Measurements from ENCODE around the gene CCDC81. TPM values are rescaled to one million over a fixed set of nuclear protein-coding genes. Genes with fewer than 3 reads are reported as not detected.

Gene CCDC81
- total RNA-seq, 1 experiment from 2014 or later: 0.33 TPM

DNA sequence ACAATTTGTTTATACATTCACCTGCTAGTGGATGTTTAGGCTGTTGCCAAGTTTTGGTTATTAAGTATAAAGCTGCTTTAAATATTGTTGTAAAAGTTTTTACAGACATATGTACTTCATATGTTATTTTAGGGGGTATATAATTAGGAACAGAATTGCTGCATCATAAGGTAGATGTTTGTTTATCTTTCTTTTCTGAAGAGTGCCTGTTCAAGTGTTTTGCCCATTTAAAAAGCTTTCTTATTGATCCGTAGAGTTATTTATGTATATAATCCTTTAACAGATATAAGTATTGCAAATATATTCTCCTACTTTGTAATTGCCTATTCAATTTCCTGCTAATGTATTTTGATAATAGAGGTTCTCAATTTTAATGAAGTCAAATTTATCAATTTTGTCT, 11.3 kb upstream of the CCDC81 start:
- TF ChIP-seq, protein P1, sequence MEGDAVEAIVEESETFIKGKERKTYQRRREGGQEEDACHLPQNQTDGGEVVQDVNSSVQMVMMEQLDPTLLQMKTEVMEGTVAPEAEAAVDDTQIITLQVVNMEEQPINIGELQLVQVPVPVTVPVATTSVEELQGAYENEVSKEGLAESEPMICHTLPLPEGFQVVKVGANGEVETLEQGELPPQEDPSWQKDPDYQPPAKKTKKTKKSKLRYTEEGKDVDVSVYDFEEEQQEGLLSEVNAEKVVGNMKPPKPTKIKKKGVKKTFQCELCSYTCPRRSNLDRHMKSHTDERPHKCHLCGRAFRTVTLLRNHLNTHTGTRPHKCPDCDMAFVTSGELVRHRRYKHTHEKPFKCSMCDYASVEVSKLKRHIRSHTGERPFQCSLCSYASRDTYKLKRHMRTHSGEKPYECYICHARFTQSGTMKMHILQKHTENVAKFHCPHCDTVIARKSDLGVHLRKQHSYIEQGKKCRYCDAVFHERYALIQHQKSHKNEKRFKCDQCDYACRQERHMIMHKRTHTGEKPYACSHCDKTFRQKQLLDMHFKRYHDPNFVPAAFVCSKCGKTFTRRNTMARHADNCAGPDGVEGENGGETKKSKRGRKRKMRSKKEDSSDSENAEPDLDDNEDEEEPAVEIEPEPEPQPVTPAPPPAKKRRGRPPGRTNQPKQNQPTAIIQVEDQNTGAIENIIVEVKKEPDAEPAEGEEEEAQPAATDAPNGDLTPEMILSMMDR (IDR thresholded peaks at IDR 0.05; ENCODE audit: unreplicated experiment): no peak
- no peaks in the 10 kb centered on the region for H3K9me3 Mint-ChIP-seq (ENCODE audit: low read depth, unreplicated experiment)
- CTCF ChIA-PET: interaction anchor here (0.5 to 0.7 kb wide), 2 partner anchors 106 to 1699 kb away, joined by 3 to 7 read pairs; no protein-coding TSS in a partner anchor
- BruUV-seq (replicated peaks): no TSS peak
- intact Hi-C loops (cut with micrococcal nuclease; ENCODE audit: unreplicated experiment): loop anchor here (5.0 kb wide), 1 partner anchor 44 kb away; no protein-coding TSS in a partner anchor
- no peak overlapping the region for H3K27ac Mint-ChIP-seq (ENCODE audit: unreplicated experiment)
- DNase-seq: no peak
- no peaks in the 10 kb centered on the region for H3K27me3 Mint-ChIP-seq (ENCODE audit: unreplicated experiment)
- no peaks in the 10 kb centered on the region for H3K36me3 Mint-ChIP-seq (ENCODE audit: insufficient read depth, unreplicated experiment)
- no peaks in the 10 kb centered on the region for H3K4me1 Mint-ChIP-seq (ENCODE audit: low read depth, unreplicated experiment)
- no peak overlapping the region for H3K4me3 Mint-ChIP-seq (ENCODE audit: low read depth, unreplicated experiment)

DNA sequence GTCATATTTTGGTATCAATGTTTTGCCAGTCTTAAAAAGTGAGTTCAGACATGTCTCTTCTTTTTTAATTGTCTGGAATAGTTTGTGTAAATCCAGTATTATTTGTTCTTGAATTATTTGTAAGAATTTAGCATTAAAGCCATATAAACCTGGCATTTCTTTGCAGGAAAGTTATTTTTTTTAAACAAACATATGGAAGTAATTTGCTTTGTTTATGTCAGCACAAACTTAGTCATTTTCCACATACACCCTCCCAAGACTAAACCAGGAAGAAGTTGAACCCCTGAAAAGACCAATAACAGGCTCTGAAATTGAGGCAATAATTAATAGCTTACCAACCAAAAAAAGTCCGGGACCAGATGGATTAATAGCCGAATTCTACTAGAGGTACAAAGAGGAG, 9.1 kb upstream of the CCDC81 start:
- H3K36me3 Mint-ChIP-seq (ENCODE audit: insufficient read depth, unreplicated experiment): no peaks in the 10 kb centered on the region
- H3K9me3 Mint-ChIP-seq (ENCODE audit: low read depth, unreplicated experiment): no peaks in the 10 kb centered on the region
- no peak overlapping the region for H3K4me3 Mint-ChIP-seq (ENCODE audit: low read depth, unreplicated experiment)
- no peak for DNase-seq
- intact Hi-C loops (cut with micrococcal nuclease; ENCODE audit: unreplicated experiment): no loop called here
- CTCF ChIA-PET: no interaction called here
- no peak overlapping the region for H3K27ac Mint-ChIP-seq (ENCODE audit: unreplicated experiment)
- TF ChIP-seq, protein P1 (IDR thresholded peaks at IDR 0.05; ENCODE audit: unreplicated experiment): no peak
- no peaks in the 10 kb centered on the region for H3K27me3 Mint-ChIP-seq (ENCODE audit: unreplicated experiment)
- H3K4me1 Mint-ChIP-seq (ENCODE audit: low read depth, unreplicated experiment): no peaks in the 10 kb centered on the region
- BruUV-seq (replicated peaks): no TSS peak

DNA sequence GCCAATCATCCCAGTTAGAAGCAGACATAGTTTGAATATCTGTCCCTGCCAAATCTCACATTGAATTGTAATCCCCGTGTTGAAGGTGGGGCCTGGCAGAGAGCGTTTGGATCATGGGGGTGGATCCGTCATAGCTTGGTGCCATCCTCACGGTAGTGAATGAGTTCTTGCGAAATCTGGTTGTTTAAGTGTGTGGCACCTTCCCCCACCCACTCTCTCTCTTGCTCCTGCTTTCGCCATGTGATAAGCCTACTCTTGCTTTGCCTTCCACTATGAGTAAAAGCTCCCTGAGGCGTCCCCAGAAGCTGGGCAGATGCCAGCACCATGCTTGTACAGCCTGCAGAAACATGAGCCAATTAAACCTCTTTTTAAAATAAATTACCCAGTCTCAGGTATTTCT, 5.0 kb upstream of the CCDC81 start:
- TF ChIP-seq, protein P1 (IDR thresholded peaks at IDR 0.05; ENCODE audit: unreplicated experiment): no peak
- no peak for DNase-seq
- Mint-ChIP-seq H3K27me3 (ENCODE audit: unreplicated experiment) (no peaks in the 10 kb centered on the region), H3K9me3 (ENCODE audit: low read depth, unreplicated experiment) (no peaks in the 10 kb centered on the region), H3K4me1 (ENCODE audit: low read depth, unreplicated experiment) (peaks cover 12% of the 10 kb centered on the region), H3K27ac (ENCODE audit: unreplicated experiment) (no peak overlapping the region), H3K36me3 (ENCODE audit: insufficient read depth, unreplicated experiment) (peaks cover 9% of the 10 kb centered on the region), H3K4me3 (ENCODE audit: low read depth, unreplicated experiment) (no peak overlapping the region)
- intact Hi-C loops (cut with micrococcal nuclease; ENCODE audit: unreplicated experiment): no loop called here
- CTCF ChIA-PET: no interaction called here
- no TSS peak for BruUV-seq (replicated peaks)

DNA sequence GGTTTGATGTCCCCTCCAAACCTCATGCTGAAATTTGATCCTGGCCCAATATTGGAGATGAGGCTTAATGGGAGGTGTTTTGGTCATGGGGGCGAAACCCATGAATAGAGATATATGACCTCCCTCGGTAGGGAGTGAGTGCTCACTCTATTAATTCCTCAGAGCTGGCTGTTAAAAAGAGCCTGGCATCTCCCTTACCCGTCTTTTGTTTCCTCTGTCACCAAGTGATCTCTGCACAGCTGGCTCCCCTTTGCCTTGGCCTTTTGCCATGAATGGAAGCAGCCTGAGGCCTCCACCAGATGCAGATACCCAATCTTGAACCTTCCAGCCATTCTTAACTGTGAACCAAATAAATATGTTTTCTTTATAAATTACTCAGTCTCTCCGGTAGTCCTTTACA, 4.5 kb upstream of the CCDC81 start:
- Mint-ChIP-seq H3K4me3 (ENCODE audit: low read depth, unreplicated experiment) (no peak overlapping the region), H3K9me3 (ENCODE audit: low read depth, unreplicated experiment) (no peaks in the 10 kb centered on the region), H3K36me3 (ENCODE audit: insufficient read depth, unreplicated experiment) (peaks cover 9% of the 10 kb centered on the region), H3K4me1 (ENCODE audit: low read depth, unreplicated experiment) (peaks cover 12% of the 10 kb centered on the region), H3K27ac (ENCODE audit: unreplicated experiment) (no peak overlapping the region), H3K27me3 (ENCODE audit: unreplicated experiment) (no peaks in the 10 kb centered on the region)
- no peak for DNase-seq
- CTCF ChIA-PET: no interaction called here
- intact Hi-C loops (cut with micrococcal nuclease; ENCODE audit: unreplicated experiment): no loop called here
- no TSS peak for BruUV-seq (replicated peaks)
- TF ChIP-seq, protein P1 (IDR thresholded peaks at IDR 0.05; ENCODE audit: unreplicated experiment): no peak
